Activated CD8-positive, alpha-beta memory T cell treated with anti-CD3 and anti-CD28 coated beads for 36 hours (primary cell): ENCODE results near the gene DQX1. TPM values are rescaled to one million over a fixed set of nuclear protein-coding genes. Genes with fewer than 3 reads are reported as not detected.
"Not testable (repeated sequence)": the region's sequence is repeated elsewhere in the genome, so short reads cannot be mapped to it uniquely, and the experiment has no call there.

Experiments
- CTCF ChIA-PET: fragments of 350-600 bp; sonication (Branson Sonifier 250); formaldehyde crosslinking; loops from one replicate; lab custom pipeline; 2021; ENCODE audit warnings: antibody characterized with exemption; lab: Charles Lee
- POLR2A ChIA-PET: fragments of 350-600 bp; sonication (Branson Sonifier 250); formaldehyde crosslinking; loops from one replicate; lab custom pipeline; 2021; ENCODE audit warnings: antibody characterized with exemption; lab: Charles Lee
- total RNA-seq, 2 experiments: library from RNA; stranded (reverse); gene quantifications; one replicate each; pipeline ENCODE4 v1.2.3, GENCODE V29; 2021

Gene DQX1, protein sequence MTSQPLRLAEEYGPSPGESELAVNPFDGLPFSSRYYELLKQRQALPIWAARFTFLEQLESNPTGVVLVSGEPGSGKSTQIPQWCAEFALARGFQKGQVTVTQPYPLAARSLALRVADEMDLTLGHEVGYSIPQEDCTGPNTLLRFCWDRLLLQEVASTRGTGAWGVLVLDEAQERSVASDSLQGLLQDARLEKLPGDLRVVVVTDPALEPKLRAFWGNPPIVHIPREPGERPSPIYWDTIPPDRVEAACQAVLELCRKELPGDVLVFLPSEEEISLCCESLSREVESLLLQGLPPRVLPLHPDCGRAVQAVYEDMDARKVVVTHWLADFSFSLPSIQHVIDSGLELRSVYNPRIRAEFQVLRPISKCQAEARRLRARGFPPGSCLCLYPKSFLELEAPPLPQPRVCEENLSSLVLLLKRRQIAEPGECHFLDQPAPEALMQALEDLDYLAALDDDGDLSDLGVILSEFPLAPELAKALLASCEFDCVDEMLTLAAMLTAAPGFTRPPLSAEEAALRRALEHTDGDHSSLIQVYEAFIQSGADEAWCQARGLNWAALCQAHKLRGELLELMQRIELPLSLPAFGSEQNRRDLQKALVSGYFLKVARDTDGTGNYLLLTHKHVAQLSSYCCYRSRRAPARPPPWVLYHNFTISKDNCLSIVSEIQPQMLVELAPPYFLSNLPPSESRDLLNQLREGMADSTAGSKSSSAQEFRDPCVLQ
- total RNA-seq: under 1 TPM; 0.75 to 0.91 TPM

GRCh38 chr2:74525717-74526648 lies at the start of gene DQX1:
Gene DQX1, minus strand, starts transcription at chr2:74526231. Its CDS starts 502 bp downstream, at chr2:74525729.
- POLR2A ChIA-PET: no interaction called here
- CTCF ChIA-PET: interaction anchor here (0.9 to 1.4 kb wide), 2 partner anchors 44 to 51 kb away, joined by 3 to 4 read pairs; no protein-coding TSS in a partner anchor

- POLR2A ChIA-PET: interaction anchor here (0.7 kb wide), 1 partner anchor 46 kb away, joined by 3 read pairs; no protein-coding TSS in a partner anchor
- CTCF ChIA-PET: interaction anchor here (0.6 to 2.9 kb wide), 4 partner anchors 9 to 93 kb away, joined by 3 to 6 read pairs (median 3); partner anchors contain the start of genes CCDC142, LBX2 and TTC31
Measured at GRCh38 chr2:74575320-74575719, 49.3 kb upstream of the DQX1 start.

- POLR2A ChIA-PET: no interaction called here
- CTCF ChIA-PET: interaction anchor here (1.1 to 2.9 kb wide), 3 partner anchors 15 to 91 kb away, joined by 3 to 6 read pairs (median 3); partner anchors contain the start of genes AUP1, CCDC142, HTRA2 and TTC31
Measured at GRCh38 chr2:74573747-74574562, 47.9 kb upstream of the DQX1 start.

DNA sequence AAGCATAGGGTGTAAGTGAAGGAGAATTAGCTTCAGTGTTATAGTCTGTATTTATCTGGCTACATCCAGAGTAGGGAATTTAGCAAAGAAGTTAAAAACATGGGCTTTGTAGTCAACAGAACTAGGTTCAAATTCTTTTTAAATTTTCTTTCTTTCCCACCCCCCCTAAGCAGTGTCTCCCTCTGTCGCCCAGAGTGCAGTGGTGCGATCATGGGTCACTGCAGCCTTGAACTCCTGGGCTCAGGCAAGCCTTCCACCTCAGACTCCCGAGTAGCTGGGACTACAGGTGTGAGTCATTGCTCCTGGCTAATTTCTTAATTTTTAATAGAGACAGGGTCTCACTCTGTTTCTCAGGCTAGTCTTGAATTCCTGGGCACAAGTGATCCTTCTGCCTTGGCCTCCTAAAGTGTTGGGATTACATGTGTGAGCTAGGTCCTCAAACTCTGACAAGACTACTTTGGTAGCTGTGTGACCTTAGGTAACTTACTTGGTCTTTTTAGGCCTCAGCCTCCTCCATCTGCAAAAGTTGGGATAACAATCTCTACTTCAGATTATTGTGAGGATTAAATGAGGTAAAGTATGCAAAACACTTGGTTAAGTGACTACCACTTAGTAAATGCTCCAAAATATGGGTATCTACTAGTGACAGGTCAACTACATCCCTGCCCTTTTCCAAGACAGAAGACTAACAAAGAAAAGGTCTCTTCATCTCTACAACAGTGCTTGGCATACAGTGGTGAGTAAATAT lies 46.3 kb upstream of the DQX1 start:
- ChIA-PET CTCF (interaction anchor here (0.7 kb wide), 1 partner anchor 12 kb away, joined by 3 read pairs; no protein-coding TSS in a partner anchor), POLR2A (no interaction called here)

DNA sequence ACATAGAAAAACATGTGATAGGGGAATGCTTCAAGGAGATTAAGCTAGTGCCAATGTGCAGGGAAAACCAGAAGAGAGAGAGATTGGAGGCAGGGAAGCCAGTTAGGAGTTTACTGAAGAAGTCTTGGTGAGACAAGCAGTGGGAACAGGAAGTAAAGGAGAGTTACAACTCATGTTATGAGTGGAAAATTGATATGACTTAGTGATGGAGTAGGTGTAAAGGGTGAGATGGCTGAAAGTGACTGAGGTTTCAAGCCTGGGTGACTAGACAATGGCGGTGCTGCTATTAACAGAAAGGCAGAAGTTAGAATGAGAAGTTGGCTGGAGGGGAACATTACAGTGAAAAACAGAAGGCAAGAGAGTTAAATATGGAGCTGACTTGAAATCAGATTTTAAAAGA lies 45.0 kb upstream of the DQX1 start:
- ChIA-PET POLR2A (interaction anchor here (0.7 kb wide), 1 partner anchor 20 kb away, joined by 3 read pairs; no protein-coding TSS in a partner anchor), CTCF (interaction anchor here (0.7 to 1.3 kb wide), 2 partner anchors 14 to 88 kb away, joined by 3 to 4 read pairs; partner anchors contain the start of genes CCDC142 and TTC31)

- ChIA-PET CTCF (no interaction called here), POLR2A (interaction anchor here (1.2 kb wide), 1 partner anchor 15 kb away, joined by 3 read pairs; no protein-coding TSS in a partner anchor)
Measured at GRCh38 chr2:74569686-74570085, 43.7 kb upstream of the DQX1 start.

- POLR2A ChIA-PET: interaction anchor here (1.6 kb wide), 1 partner anchor 14 kb away, joined by 5 read pairs; the partner anchor contains the start of gene LOXL3
- CTCF ChIA-PET: interaction anchor here (1.0 kb wide), 1 partner anchor 20 kb away, joined by 3 read pairs; no protein-coding TSS in a partner anchor
Measured at GRCh38 chr2:74567881-74568280, 41.9 kb upstream of the DQX1 start.

GRCh38 chr2:74566754-74567085 lies 40.7 kb upstream of the DQX1 start:
- POLR2A ChIA-PET: interaction anchor here (0.6 kb wide), 1 partner anchor 29 kb away, joined by 3 read pairs; no protein-coding TSS in a partner anchor
- CTCF ChIA-PET: interaction anchor here (0.9 to 1.4 kb wide), 3 partner anchors 8 to 84 kb away, joined by 3 to 5 read pairs (median 3); partner anchors contain the start of genes CCDC142 and TTC31

- POLR2A ChIA-PET: interaction anchor here (0.6 kb wide), 1 partner anchor 28 kb away, joined by 3 read pairs; no protein-coding TSS in a partner anchor
- CTCF ChIA-PET: interaction anchor here (0.7 to 1.4 kb wide), 3 partner anchors 8 to 84 kb away, joined by 3 to 5 read pairs (median 3); partner anchors contain the start of genes CCDC142 and TTC31
Measured at GRCh38 chr2:74566076-74566753, 40.2 kb upstream of the DQX1 start.

DNA sequence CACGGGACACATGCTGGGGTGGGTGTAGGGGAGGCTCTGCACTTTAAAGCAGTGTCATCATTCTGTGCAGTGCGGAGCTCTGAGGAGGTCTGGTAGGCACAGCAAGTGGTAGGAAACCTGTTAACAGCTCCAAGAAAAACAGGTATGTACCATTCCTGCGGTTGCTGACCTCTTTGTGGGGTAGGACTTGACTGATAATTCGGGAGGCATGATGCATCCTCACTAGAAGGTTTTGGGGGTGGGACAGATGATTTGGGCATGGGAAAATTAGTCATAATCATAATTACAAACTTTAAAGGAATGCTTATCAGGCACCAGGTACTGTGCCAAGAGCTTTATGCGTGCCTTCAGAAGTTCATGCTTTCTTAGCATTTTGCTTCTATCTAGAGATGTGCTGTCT lies 38.2 kb upstream of the DQX1 start:
- CTCF ChIA-PET: no interaction called here

GRCh38 chr2:74562126-74562775 lies 36.2 kb upstream of the DQX1 start:
- ChIA-PET CTCF (no interaction called here), POLR2A (no interaction called here)

More for the DNA sequence above, 38.2 kb upstream of the DQX1 start:
- POLR2A ChIA-PET: no interaction called here

DNA sequence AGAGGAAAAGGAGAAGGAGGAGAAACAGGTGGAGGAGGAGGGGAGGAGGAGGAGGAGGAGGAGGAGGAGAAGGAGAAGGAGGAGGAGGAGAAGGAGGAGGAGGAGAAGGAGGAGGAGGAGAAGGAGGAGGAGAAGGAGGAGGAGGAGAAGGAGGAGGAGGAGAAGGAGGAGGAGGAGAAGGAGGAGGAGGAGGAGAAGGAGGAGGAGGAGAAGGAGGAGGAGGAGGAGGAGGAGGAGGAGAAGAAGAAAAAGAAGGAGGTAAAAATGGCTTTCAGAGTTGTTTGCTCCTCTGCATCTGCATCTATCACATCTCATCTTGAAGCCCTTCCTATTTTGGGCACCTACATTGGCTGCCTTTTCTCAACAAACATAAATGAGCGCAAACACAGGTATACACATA lies 35.0 kb upstream of the DQX1 start:
- POLR2A ChIA-PET, CTCF ChIA-PET: not testable (repeated sequence)

DNA sequence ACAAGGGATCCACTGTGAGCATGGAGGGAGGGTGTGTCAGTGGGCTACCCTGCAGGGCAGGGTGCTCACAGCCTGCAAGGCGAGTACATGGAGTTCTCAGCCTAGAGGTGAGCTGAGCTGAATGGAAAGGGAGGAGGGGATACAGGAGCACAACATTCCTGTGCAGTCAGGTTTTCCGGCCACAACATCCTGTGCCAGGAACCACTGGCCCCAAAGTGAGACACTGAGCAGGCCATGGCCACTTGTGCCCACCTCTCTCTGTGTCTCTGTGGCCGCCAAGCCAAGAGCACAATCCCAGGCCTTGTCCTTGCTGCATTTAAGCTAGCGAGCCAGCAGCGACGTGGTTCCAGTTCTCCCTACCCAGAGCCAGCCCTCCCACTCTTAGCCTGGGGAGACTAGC lies 34.6 kb upstream of the DQX1 start:
- CTCF ChIA-PET: no interaction called here
- POLR2A ChIA-PET: no interaction called here

- ChIA-PET POLR2A (no interaction called here), CTCF (no interaction called here)
Measured at GRCh38 chr2:74559912-74560311, 33.9 kb upstream of the DQX1 start.

DNA sequence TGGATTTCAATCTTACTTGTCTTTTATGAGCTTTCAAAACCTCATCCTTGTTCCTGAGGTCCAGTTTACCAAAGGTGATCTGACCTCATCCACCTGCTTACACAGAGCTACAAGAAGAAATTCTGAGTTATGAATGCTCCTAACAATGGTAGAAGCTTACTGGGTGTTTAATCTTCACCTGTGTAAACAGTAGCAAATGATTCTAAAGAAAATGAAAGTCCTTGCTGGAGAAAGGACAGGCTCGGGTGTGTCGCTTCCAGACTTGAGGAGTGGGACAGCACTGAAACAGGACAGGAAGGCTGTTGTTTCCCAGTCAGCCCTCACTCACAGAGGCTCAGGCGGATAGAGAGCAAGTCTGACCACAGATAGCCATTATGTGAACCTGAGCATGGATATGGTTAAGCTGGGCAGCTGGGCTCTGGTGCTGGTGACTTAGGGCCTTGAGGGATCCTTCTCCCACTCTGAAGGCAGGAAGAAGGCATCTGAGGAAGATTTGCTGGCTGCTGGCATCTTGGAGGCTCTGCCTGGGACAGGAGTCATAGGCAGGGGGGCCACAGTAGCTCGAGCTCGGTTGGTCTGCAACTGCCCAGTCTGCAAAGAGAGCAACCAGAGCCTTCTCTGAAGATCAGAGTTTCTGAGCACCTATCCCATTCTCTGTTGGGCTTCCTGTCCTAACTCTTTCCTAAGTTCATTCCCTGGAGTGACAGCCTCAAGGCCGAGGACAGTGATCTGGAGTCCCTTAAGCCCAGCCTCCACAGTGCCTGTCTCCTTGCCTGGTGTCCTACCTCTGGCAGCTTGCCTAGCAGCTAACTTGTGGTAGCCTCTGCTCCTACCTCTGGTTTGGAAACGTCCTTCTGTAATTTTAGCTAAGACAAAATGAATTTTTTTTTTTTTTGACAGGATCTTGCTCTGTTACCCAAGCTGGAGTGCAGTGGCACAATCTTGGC lies 32.5 kb upstream of the DQX1 start:
- POLR2A ChIA-PET: no interaction called here

More for the DNA sequence above, 32.5 kb upstream of the DQX1 start:
- CTCF ChIA-PET: interaction anchor here (1.3 to 1.5 kb wide), 3 partner anchors 8 to 27 kb away, joined by 3 to 5 read pairs (median 4); no protein-coding TSS in a partner anchor
